Nephron (organoid): Measurements from ENCODE around the gene RPS6KC1.

Experiments used
- H3K27ac Mint-ChIP-seq, 3 experiments: 2 replicates each; pipeline ENCODE4 v1.8.0; 2020; ENCODE audit warnings: mixed read lengths in 3 of 3, mild to moderate bottlenecking in 2 of 3, moderate library complexity in 1 of 3
- H3K27me3 Mint-ChIP-seq: 2 replicates; pipeline ENCODE4 v1.8.0; 2021; ENCODE audit warnings: low read depth, mild to moderate bottlenecking, moderate library complexity, mixed read lengths
- H3K36me3 Mint-ChIP-seq: 2 replicates; pipeline ENCODE4 v1.8.0; 2020; ENCODE audit warnings: low read depth, mixed read lengths
- H3K4me1 Mint-ChIP-seq: 2 replicates; pipeline ENCODE4 v1.8.0; 2020; ENCODE audit warnings: mixed read lengths
- H3K4me3 Mint-ChIP-seq, 3 experiments: 2 replicates each; pipeline ENCODE4 v1.8.0; 2020; ENCODE audit warnings: mild to moderate bottlenecking in 3 of 3, mixed read lengths in 3 of 3, moderate library complexity in 2 of 3
- H3K9me3 Mint-ChIP-seq: 2 replicates; pipeline ENCODE4 v1.8.0; 2020; ENCODE audit warnings: mixed read lengths
- TF ChIP-seq, protein P1 (sequence below), 3 experiments: fragments of 200-600 bp; sonication (generic); IDR thresholded peaks; one replicate each; pipeline ENCODE4 v1.5.0; 2021; ENCODE audit warnings: antibody characterized with exemption in 3 of 3; ENCODE audit not compliant: unreplicated experiment in 3 of 3

RPS6KC1 gene

GRCh38 chr1:213166852-213167251, 115.8 kb downstream of the RPS6KC1 start:
- H3K4me3 Mint-ChIP-seq = no peak overlapping the region
- peak overlapping the region in 1 of 3 experiments; percentile 36 for H3K27ac Mint-ChIP-seq
- no peaks in the 10 kb centered on the region for H3K27me3 Mint-ChIP-seq
- TF ChIP-seq, protein P1, sequence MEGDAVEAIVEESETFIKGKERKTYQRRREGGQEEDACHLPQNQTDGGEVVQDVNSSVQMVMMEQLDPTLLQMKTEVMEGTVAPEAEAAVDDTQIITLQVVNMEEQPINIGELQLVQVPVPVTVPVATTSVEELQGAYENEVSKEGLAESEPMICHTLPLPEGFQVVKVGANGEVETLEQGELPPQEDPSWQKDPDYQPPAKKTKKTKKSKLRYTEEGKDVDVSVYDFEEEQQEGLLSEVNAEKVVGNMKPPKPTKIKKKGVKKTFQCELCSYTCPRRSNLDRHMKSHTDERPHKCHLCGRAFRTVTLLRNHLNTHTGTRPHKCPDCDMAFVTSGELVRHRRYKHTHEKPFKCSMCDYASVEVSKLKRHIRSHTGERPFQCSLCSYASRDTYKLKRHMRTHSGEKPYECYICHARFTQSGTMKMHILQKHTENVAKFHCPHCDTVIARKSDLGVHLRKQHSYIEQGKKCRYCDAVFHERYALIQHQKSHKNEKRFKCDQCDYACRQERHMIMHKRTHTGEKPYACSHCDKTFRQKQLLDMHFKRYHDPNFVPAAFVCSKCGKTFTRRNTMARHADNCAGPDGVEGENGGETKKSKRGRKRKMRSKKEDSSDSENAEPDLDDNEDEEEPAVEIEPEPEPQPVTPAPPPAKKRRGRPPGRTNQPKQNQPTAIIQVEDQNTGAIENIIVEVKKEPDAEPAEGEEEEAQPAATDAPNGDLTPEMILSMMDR (IDR thresholded peaks at IDR 0.05; ENCODE audit: unreplicated experiment in 3 of 3) = no peak
- H3K36me3 Mint-ChIP-seq = peaks cover 8% of the 10 kb centered on the region
- no peaks in the 10 kb centered on the region for H3K9me3 Mint-ChIP-seq
- peaks cover 12% of the 10 kb centered on the region for H3K4me1 Mint-ChIP-seq

GRCh38 chr1:213171711-213172110, 120.7 kb downstream of the RPS6KC1 start:
- TF ChIP-seq, protein P1 (IDR thresholded peaks at IDR 0.05; ENCODE audit: unreplicated experiment in 3 of 3) = no peak
- no peak overlapping the region for H3K4me3 Mint-ChIP-seq
- H3K36me3 Mint-ChIP-seq = peaks cover 13% of the 10 kb centered on the region
- H3K4me1 Mint-ChIP-seq = peaks cover 5% of the 10 kb centered on the region
- no peaks in the 10 kb centered on the region for H3K9me3 Mint-ChIP-seq
- H3K27me3 Mint-ChIP-seq = no peaks in the 10 kb centered on the region
- no peak overlapping the region for H3K27ac Mint-ChIP-seq

DNA sequence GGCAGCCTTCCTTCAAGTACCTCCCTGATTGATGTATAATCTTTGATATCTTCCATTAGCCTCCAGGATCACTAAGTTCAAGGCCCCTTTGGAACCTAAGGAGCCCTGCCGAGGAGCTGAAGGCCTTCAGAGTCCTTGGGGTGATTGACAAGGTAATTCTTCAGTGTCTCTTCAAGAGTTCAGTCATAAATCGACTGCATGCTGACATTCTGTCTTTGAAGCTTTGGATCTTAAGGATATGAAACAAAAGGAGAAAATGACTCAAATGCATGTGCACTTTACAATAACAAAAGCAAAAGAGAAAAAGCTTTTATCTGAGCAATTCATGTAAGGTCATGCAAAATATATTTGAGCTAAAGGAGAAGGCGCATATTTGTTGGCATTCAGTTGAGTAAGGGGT, 125.3 kb downstream of the RPS6KC1 start:
- TF ChIP-seq, protein P1 (IDR thresholded peaks at IDR 0.05; ENCODE audit: unreplicated experiment in 3 of 3) = no peak
- H3K4me3 Mint-ChIP-seq = no peak overlapping the region
- H3K9me3 Mint-ChIP-seq = peaks cover 4% of the 10 kb centered on the region
- no peaks in the 10 kb centered on the region for H3K27me3 Mint-ChIP-seq
- peaks cover 32% of the 10 kb centered on the region for H3K36me3 Mint-ChIP-seq
- H3K4me1 Mint-ChIP-seq = no peaks in the 10 kb centered on the region
- H3K27ac Mint-ChIP-seq = no peak overlapping the region

GRCh38 chr1:213179784-213180183, 128.7 kb downstream of the RPS6KC1 start:
- Mint-ChIP-seq H3K36me3 (peaks cover 54% of the 10 kb centered on the region), H3K4me1 (no peaks in the 10 kb centered on the region), H3K4me3 (no peak overlapping the region), H3K27ac (no peak overlapping the region), H3K27me3 (no peaks in the 10 kb centered on the region), H3K9me3 (peaks cover 17% of the 10 kb centered on the region)
- TF ChIP-seq, protein P1 (IDR thresholded peaks at IDR 0.05; ENCODE audit: unreplicated experiment in 3 of 3) = no peak

DNA sequence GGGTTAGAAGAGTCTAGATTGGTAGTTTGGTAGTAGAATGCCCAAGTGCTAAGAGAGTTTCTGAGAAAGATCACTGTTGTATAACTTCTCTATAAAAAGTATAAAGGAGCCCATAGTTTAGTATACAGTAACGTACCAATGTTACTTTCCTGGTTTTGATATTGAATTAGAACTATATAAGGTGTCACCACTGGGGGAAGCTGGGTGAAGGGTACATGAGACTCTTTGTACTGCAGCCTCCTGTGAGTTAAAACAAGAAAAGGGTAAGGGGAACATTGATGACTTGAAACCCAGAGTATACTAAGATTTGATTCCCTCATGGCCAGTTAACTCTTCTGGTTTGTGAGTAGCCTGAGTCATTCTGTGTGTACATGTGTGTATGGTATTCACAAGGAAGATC, 129.8 kb downstream of the RPS6KC1 start:
- Mint-ChIP-seq H3K4me1 (no peaks in the 10 kb centered on the region), H3K27ac (no peak overlapping the region), H3K9me3 (peaks cover 23% of the 10 kb centered on the region), H3K4me3 (no peak overlapping the region), H3K27me3 (no peaks in the 10 kb centered on the region), H3K36me3 (peaks cover 59% of the 10 kb centered on the region)
- TF ChIP-seq, protein P1 (IDR thresholded peaks at IDR 0.05; ENCODE audit: unreplicated experiment in 3 of 3) = no peak

GRCh38 chr1:213183036-213183672, 132.1 kb downstream of the RPS6KC1 start:
- H3K27me3 Mint-ChIP-seq = no peaks in the 10 kb centered on the region
- H3K4me1 Mint-ChIP-seq = no peaks in the 10 kb centered on the region
- H3K27ac Mint-ChIP-seq = no peak overlapping the region
- TF ChIP-seq, protein P1 (IDR thresholded peaks at IDR 0.05; ENCODE audit: unreplicated experiment in 3 of 3) = no peak
- peaks cover 39% of the 10 kb centered on the region for H3K9me3 Mint-ChIP-seq
- peaks cover 69% of the 10 kb centered on the region for H3K36me3 Mint-ChIP-seq
- no peak overlapping the region for H3K4me3 Mint-ChIP-seq
